Stimulated activated CD4-positive, alpha-beta T cell treated with anti-CD3 and anti-CD28 coated beads, Interleukin-1b, Interleukin-23, amount 100 ng/mL, for 24 hours (primary cell): ENCODE results near the gene PI4KA.
"Not testable (repeated sequence)": the region's sequence is repeated elsewhere in the genome, so short reads cannot be mapped to it uniquely, and the experiment has no call there.

Source experiments
- DNase-seq, 4 experiments: peaks; one replicate each; pipeline ENCODE4 v3.0.0-alpha.2; 2020; ENCODE audit warnings: low read depth in 4 of 4, low spot score in 1 of 4

Gene PI4KA

GRCh38 chr22:20858615-20859416 lies at the start of gene PI4KA, which contains the start of gene SNAP29:
TSS of gene PI4KA (minus strand) at chr22:20858811. CDS start at chr22:20858725, 86 bp downstream.
TSS of gene SNAP29 (plus strand) at chr22:20859007. CDS start at chr22:20859111, 104 bp downstream.
- peak; percentile 93 to 99 (median 94) for DNase-seq

GRCh38 chr22:20906387-20906767 lies 47.8 kb upstream of the PI4KA start:
- DNase-seq = no peak

GRCh38 chr22:20905415-20906386 lies 47.1 kb upstream of the PI4KA start:
- DNase-seq = no peak

- no peak for DNase-seq
Observed at GRCh38 chr22:20904980-20905355, 46.4 kb upstream of the PI4KA start.

- no peak for DNase-seq
Observed at GRCh38 chr22:20904008-20904979, 45.7 kb upstream of the PI4KA start.

- DNase-seq = no peak
Observed at GRCh38 chr22:20903093-20903492, 44.5 kb upstream of the PI4KA start.

DNA sequence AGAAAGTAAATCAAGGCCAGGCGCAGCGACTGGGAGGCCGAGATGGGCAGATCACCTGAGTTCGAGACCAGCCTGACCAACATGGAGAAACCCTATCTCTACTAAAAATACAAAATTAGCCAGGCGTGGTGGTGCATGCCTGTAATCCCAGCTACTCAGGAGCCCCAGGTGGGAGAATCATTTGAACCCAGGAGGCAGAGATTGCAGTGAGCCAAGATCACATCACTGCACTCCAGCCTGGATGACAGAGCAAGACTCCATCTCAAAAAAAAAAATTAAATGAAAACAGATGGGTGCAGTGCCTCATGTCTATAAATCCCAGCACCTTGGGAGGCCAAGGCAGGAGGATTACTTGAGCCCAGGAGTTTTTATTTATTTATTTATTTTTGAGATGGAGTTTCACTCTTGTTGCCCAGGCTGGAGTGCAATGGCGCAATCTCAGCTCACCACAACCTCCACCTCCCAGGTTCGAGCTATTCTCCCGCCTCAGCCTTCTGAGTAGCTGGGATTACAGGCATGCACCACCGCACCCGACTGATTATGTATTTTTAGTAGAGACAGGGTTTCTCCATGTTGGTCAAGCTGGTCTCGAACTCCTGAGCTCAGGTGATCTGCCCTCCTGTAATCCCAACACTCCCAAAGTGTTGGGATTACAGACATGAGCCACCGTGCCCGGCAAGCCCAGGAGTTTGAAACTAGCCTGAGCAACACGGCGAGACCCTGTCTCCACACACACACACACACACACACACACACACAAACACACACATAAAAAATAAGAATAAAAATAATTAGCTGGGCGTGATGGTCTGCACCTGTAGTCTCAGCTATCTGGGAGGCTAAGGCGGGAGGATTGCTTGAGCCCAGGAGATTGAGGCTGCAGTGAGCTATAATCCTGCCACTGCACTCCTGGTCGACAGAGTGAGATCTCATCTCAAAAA lies 42.8 kb upstream of the PI4KA start:
- DNase-seq = not testable (repeated sequence)

DNA sequence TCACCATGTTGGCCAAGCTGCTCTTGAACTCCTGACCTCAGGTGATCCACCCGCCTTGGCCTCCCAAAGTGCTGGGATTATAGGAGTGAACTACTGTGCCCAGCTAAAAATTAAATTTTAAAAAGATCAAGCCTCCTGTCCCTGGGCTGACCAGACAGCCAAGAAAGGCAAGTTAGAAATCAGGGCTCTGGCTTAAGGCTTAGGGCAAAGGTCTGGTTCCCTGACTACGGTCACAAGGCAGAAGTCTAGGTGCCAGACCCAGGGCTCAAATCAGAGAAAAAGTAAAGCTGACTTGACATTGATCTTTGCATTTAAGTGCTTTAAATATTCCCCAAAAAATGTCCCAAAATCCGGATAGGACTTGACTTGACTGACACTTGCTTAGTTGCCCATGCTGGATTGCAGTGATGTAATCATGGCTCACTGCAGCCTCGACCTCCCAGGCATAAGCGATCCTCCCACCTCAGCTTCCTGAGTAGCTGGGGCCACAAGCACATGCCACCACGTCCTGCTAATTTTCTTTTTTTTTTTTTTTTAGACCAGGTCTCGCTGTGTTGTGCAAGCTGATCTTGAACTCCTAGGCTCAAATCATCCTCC lies 41.3 kb upstream of the PI4KA start:
- no peak for DNase-seq

DNA sequence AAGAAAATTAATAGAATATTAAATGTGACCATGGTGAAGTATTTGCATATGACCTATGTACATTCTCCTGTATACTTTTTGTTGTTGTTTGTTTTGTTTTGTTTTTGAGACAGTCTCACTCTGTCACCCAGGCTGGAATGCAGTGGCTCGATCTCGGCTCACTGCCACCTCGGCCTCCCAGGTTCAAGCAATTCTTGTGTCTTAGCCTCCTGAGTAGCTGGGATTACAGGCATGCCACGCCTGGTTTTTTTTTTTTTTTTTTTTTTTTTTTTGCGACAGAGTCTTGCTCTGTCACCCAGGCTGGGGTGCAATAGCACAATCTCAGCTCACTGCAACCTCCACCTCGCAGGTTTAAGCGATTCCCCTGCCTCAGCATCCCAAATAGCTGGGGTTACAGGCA lies 39.1 kb upstream of the PI4KA start:
- DNase-seq = not testable (repeated sequence)

DNA sequence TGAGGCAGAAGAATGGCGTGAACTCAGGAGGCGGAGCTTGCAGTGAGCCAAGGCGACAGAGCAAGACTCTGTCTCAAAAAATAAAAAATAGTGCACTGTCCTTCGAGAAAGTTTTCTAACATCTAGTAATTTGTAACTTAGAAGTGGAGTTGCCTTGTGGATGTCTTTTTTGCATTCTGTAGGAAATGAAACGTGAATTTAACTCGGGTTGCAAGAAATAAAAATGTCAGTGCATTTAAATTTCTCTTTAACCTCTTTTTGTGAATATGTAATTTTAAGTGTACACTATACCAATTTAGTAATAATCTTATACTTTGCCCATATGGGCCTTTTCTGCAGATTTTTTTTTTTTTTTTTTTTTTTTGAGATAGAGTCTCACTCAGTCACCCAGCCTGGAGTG lies 32.4 kb upstream of the PI4KA start:
- no peak for DNase-seq

- no peak for DNase-seq
Observed at GRCh38 chr22:20889904-20890540, 31.4 kb upstream of the PI4KA start.

DNA sequence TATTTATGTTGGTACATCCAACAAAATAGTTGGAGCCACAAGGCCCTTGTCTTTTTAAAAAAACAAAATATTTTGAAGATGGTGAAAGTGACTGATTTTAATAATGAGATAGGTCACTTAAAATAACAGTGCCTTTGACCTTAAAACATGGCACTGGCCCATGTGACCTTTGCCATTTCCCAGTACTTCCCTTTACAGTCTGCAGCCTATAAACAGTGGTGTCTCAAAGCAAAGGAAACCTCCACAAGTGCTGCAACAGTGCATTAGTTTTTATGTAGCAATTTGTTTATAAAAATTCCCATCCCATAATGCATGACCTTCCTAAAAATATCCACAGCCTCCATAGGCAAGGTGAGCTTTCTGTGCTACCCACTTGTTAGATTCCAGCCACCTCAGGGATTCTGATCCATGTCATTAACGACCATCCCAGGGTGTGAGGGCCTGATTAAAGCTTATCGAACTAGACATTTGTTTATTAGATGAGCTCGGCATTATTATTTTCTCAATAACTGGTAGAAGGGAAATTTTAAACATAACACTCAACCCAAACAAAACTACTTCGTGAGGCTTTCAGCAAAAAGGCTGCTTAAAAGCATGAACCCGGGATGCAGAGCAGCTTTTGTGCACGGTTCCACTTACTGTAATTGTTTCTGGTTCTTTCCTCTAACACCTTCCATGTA lies 30.6 kb upstream of the PI4KA start:
- no peak for DNase-seq

DNA sequence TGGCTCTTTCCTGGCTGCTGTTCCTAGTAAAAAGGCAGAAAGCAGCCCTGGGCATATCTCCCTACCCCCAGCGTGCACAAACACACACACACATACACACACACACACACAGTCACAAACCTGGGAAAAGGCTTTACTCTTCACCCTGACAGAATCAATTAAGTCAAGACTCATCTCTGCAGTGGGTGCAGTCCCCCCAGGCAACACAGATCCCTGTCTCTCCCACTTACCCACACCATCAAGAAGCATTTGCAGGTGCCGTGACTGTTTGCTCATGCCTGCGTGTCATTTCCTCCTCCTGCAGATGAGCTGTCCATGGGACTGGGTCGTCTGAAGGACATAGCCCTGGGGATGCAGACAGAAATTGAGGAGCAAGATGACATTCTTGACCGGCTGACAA lies 28.8 kb upstream of the PI4KA start:
- no peak for DNase-seq

- peak in 2 of 4 experiments; percentile 7 to 11 for DNase-seq
Observed at GRCh38 chr22:20885557-20886323, 27.1 kb upstream of the PI4KA start.

DNA sequence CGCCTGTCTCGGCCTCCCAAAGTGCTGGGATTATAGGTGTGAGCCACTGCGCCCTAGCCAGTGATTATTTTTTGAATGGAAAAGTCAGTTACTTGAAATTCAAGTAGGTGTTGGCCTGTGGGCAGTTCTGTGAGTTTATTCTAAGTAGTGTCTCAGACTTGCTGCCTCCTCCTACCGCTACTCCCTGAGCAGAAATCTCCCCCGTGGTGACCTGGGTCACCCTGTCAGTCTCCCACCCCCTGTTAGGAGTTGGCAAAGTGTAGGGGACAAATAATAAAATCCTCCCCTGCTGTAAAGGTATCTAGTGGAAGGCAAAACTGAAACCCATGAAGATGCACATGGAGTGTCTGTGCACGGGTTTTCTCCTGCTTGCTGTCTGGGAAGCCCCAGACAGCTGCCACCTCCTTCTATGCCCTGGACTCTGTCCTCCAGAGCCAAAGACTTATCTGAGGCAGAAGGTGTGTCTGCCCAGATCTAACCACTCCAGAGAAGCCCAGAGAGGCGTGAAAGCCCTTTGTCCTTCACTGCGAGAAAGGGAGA lies 26.5 kb upstream of the PI4KA start:
- DNase-seq = no peak

DNA sequence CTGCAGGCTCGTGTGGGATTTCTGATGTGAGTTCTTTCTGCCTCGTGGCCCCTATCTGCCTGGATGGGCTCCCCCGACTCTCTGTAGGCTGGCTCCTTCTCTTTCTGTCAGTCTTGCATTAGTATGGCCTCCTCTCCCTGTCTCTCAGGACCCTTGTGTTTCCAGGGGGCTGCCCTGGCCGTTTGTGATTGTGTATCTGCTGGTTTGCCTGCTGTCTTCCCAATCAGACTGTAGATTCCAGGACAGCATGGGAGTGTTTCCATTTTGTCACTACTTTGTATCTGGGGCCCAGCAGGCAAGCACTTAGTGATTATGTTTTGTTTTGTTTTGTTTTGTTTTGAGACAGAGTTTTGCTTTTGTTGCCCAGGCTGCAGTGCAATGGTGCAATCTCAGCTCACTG lies 25.8 kb upstream of the PI4KA start:
- no peak for DNase-seq

GRCh38 chr22:20882855-20883254 lies 24.2 kb upstream of the PI4KA start:
- DNase-seq = no peak
